Hepatocyte (in vitro differentiated cells): ENCODE measurements around the gene CSNK1G1. TPM values are rescaled to one million over a fixed set of nuclear protein-coding genes. Genes with fewer than 3 reads are reported as not detected.

Source experiments
- DNase-seq: peaks from one replicate; pipeline ENCODE4 v3.0.0-alpha.2; 2016; ENCODE audit warnings: low spot score
- H2AFZ ChIP-seq: fragments of 200-600 bp; sonication (generic); 2 replicates; pipeline ENCODE4 v1.6.0; 2016; ENCODE audit warnings: antibody characterized with exemption, mild to moderate bottlenecking
- H3K27ac ChIP-seq: fragments of 200-600 bp; sonication (generic); 2 replicates; pipeline ENCODE4 v1.5.1; 2016; ENCODE audit warnings: mild to moderate bottlenecking
- H3K27me3 ChIP-seq: fragments of 200-600 bp; sonication (generic); 2 replicates; pipeline ENCODE4 v1.6.1; 2016
- H3K36me3 ChIP-seq: fragments of 200-600 bp; sonication (generic); replicated peaks from 2 replicates; pipeline ENCODE4 v1.5.1; 2016; ENCODE audit warnings: low read depth; ENCODE audit not compliant: insufficient read depth
- H3K4me1 ChIP-seq: fragments of 200-600 bp; sonication (generic); 2 replicates; pipeline ENCODE4 v1.5.1; 2016; ENCODE audit warnings: mild to moderate bottlenecking, moderate library complexity; ENCODE audit not compliant: insufficient read depth
- H3K4me2 ChIP-seq: fragments of 200-600 bp; sonication (generic); 2 replicates; pipeline ENCODE4 v1.6.0; 2016
- H3K4me3 ChIP-seq: fragments of 200-600 bp; sonication (generic); 2 replicates; pipeline ENCODE4 v1.5.1; 2016; ENCODE audit warnings: mild to moderate bottlenecking
- H3K79me2 ChIP-seq: fragments of 200-600 bp; sonication (generic); 2 replicates; pipeline ENCODE4 v1.6.0; 2017; ENCODE audit warnings: mild to moderate bottlenecking
- H3K9me2 ChIP-seq: fragments of 200-600 bp; sonication (generic); replicated peaks from 2 replicates; pipeline ENCODE4 v1.6.0; 2017; ENCODE audit warnings: mild to moderate bottlenecking; ENCODE audit not compliant: insufficient read depth
- H3K9me3 ChIP-seq: fragments of 200-600 bp; sonication (generic); 2 replicates; pipeline ENCODE4 v1.5.1; 2016; ENCODE audit warnings: low read depth, mild to moderate bottlenecking
- H4K20me1 ChIP-seq: fragments of 200-600 bp; sonication (generic); 2 replicates; pipeline ENCODE4 v1.6.0; 2016; ENCODE audit warnings: mild to moderate bottlenecking; ENCODE audit not compliant: insufficient read depth, poor library complexity, severe bottlenecking
- EZH2 ChIP-seq: fragments of 200-600 bp; sonication (generic); IDR thresholded peaks from 2 replicates; pipeline ENCODE4 v1.6.1; 2016; ENCODE audit warnings: antibody characterized with exemption, mild to moderate bottlenecking, borderline replicate concordance
- EZH2phosphoT487 ChIP-seq: fragments of 200-600 bp; sonication (generic); IDR thresholded peaks from one replicate; pipeline ENCODE4 v1.6.1; 2018; ENCODE audit warnings: antibody characterized with exemption, mild to moderate bottlenecking, low read depth, moderate library complexity; ENCODE audit not compliant: unreplicated experiment, severe bottlenecking
- WGBS: methylation state at CpG from one replicate; pipeline ENCODE4 v1.1.6; 2016; ENCODE audit warnings: low lambda C conversion rate; ENCODE audit errors: missing lambda C conversion rate; 5-methylcytosine and 5-hydroxymethylcytosine counted together
- polyA plus RNA-seq: library from polyadenylated mRNA; unstranded; fragments of >200 nt; fragmentation: Nextera tagmentation; extraction: Ambion mirVana; gene quantifications from 2 replicates; pipeline ENCODE4 v1.2.1, GENCODE V29; 2016
- total RNA-seq: library from RNA; depleted of rRNA; stranded (reverse); fragments of >200 nt; gene quantifications from 2 replicates; pipeline ENCODE4 v1.2.3, GENCODE V29; 2014
- TF ChIP-seq, protein P1 (sequence below): fragments of 200-600 bp; sonication (generic); IDR thresholded peaks from 2 replicates; pipeline ENCODE4 v1.5.1; 2016; ENCODE audit warnings: antibody characterized with exemption, mild to moderate bottlenecking; ENCODE audit not compliant: poor library complexity

Gene CSNK1G1
- total and polyA plus RNA-seq, 2 experiments from 2014 or later, result 7.7 to 18.1 TPM

- 97% methylated on average over 3 of the region's 3 CpGs for WGBS
- Histone ChIP-seq H3K4me1 (no peaks in the 10 kb centered on the region), H4K20me1 (no peaks in the 10 kb centered on the region), H3K9me2 (no peaks in the 10 kb centered on the region), H3K27me3 (no peaks in the 10 kb centered on the region), H3K79me2 (no peaks in the 10 kb centered on the region), H3K4me3 (no peak overlapping the region), H3K4me2 (no peak overlapping the region), H3K27ac (no peak overlapping the region), H3K9me3 (no peaks in the 10 kb centered on the region), H3K36me3 (no peaks in the 10 kb centered on the region), H2AFZ (no peak overlapping the region)
- TF ChIP-seq EZH2, result no peak
- TF ChIP-seq, protein P1, sequence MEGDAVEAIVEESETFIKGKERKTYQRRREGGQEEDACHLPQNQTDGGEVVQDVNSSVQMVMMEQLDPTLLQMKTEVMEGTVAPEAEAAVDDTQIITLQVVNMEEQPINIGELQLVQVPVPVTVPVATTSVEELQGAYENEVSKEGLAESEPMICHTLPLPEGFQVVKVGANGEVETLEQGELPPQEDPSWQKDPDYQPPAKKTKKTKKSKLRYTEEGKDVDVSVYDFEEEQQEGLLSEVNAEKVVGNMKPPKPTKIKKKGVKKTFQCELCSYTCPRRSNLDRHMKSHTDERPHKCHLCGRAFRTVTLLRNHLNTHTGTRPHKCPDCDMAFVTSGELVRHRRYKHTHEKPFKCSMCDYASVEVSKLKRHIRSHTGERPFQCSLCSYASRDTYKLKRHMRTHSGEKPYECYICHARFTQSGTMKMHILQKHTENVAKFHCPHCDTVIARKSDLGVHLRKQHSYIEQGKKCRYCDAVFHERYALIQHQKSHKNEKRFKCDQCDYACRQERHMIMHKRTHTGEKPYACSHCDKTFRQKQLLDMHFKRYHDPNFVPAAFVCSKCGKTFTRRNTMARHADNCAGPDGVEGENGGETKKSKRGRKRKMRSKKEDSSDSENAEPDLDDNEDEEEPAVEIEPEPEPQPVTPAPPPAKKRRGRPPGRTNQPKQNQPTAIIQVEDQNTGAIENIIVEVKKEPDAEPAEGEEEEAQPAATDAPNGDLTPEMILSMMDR, result no peak
- no peak for TF ChIP-seq EZH2phosphoT487
- DNase-seq, result no peak
Measured at GRCh38 chr15:64130159-64130558, 225.8 kb downstream of the CSNK1G1 start.

GRCh38 chr15:64127521-64128270, 228.3 kb downstream of the CSNK1G1 start:
- Histone ChIP-seq H3K79me2 (no peaks in the 10 kb centered on the region), H3K4me2 (no peak overlapping the region), H3K4me3 (no peak overlapping the region), H3K36me3 (no peaks in the 10 kb centered on the region), H2AFZ (no peak overlapping the region), H3K9me2 (no peaks in the 10 kb centered on the region), H3K27me3 (no peaks in the 10 kb centered on the region), H3K27ac (peak overlapping the region; percentile 47), H4K20me1 (no peaks in the 10 kb centered on the region), H3K9me3 (no peaks in the 10 kb centered on the region), H3K4me1 (no peaks in the 10 kb centered on the region)
- DNase-seq, result no peak
- WGBS, result 84% methylated on average over 6 of the region's 6 CpGs
- TF ChIP-seq EZH2 (no peak), EZH2phosphoT487 (no peak)
- TF ChIP-seq, protein P1, result no peak

- Histone ChIP-seq H3K4me3 (no peak overlapping the region), H3K79me2 (peaks cover 4% of the 10 kb centered on the region), H3K9me3 (no peaks in the 10 kb centered on the region), H3K36me3 (no peaks in the 10 kb centered on the region), H3K4me1 (no peaks in the 10 kb centered on the region), H3K27me3 (no peaks in the 10 kb centered on the region), H2AFZ (no peak overlapping the region), H3K27ac (no peak overlapping the region), H4K20me1 (no peaks in the 10 kb centered on the region), H3K9me2 (no peaks in the 10 kb centered on the region), H3K4me2 (no peak overlapping the region)
- 58% methylated on average over 3 of the region's 3 CpGs for WGBS
- no peak for TF ChIP-seq EZH2
- TF ChIP-seq EZH2phosphoT487, result no peak
- TF ChIP-seq, protein P1, result no peak
- DNase-seq, result no peak
Measured at GRCh38 chr15:64125978-64126377, 230.0 kb downstream of the CSNK1G1 start.

- no peaks in the 10 kb centered on the region for H4K20me1 ChIP-seq
- H3K9me3 ChIP-seq, result no peaks in the 10 kb centered on the region
- no peaks in the 10 kb centered on the region for H3K9me2 ChIP-seq
- no peaks in the 10 kb centered on the region for H3K36me3 ChIP-seq
- no peak overlapping the region for H3K4me2 ChIP-seq
- TF ChIP-seq EZH2phosphoT487 (no peak), EZH2 (no peak)
- TF ChIP-seq, protein P1, result no peak
- H3K79me2 ChIP-seq, result peaks cover 9% of the 10 kb centered on the region
- DNase-seq, result no peak
- H3K4me3 ChIP-seq, result no peak overlapping the region
- H3K27ac ChIP-seq, result no peak overlapping the region
- H2AFZ ChIP-seq, result no peak overlapping the region
- H3K27me3 ChIP-seq, result no peaks in the 10 kb centered on the region
- no peaks in the 10 kb centered on the region for H3K4me1 ChIP-seq
- WGBS, result 99% methylated on average over 3 of the region's 3 CpGs
Measured at GRCh38 chr15:64122936-64123351, 233.0 kb downstream of the CSNK1G1 start.
